Activated naive CD4-positive, alpha-beta T cell treated with anti-CD3 and anti-CD28 coated beads for 36 hours (primary cell): ENCODE measurements around the gene GXYLT1. TPM values are rescaled to one million over a fixed set of nuclear protein-coding genes. Genes with fewer than 3 reads are reported as not detected.

ENCODE experiments used
- CTCF ChIA-PET: fragments of 350-600 bp; sonication (Branson Sonifier 250); formaldehyde crosslinking; loops from one replicate; lab custom pipeline; 2021; ENCODE audit warnings: antibody characterized with exemption; lab: Charles Lee
- DNase-seq: peaks from one replicate; pipeline ENCODE4 v3.0.0-alpha.2; 2020
- H3K27ac Mint-ChIP-seq: one replicate; pipeline ENCODE4 v1.8.0; 2021; ENCODE audit warnings: mild to moderate bottlenecking, mixed read lengths
- H3K27me3 Mint-ChIP-seq: one replicate; pipeline ENCODE4 v1.8.0; 2021; ENCODE audit warnings: low read depth, mixed read lengths
- H3K36me3 Mint-ChIP-seq: one replicate; pipeline ENCODE4 v1.8.0; 2021; ENCODE audit warnings: low read depth, mixed read lengths
- H3K4me1 Mint-ChIP-seq: one replicate; pipeline ENCODE4 v1.8.0; 2021; ENCODE audit warnings: low read depth, mixed read lengths
- H3K4me3 Mint-ChIP-seq: one replicate; pipeline ENCODE4 v1.8.0; 2021; ENCODE audit warnings: mild to moderate bottlenecking, moderate library complexity, mixed read lengths
- H3K9me3 Mint-ChIP-seq: one replicate; pipeline ENCODE4 v1.8.0; 2021; ENCODE audit warnings: mixed read lengths
- intact Hi-C: fragments of 100-400 bp; cut with micrococcal nuclease; formaldehyde crosslinking; loops from one replicate; pipeline ENCODE4 v1.15.1; 2023
- total RNA-seq, 2 experiments: library from RNA; stranded (reverse); gene quantifications; one replicate each; pipeline ENCODE4 v1.2.3, GENCODE V29; 2021

The GXYLT1 gene
- total RNA-seq, 2 experiments from 2014 or later: 4.6 to 5.1 TPM

DNA sequence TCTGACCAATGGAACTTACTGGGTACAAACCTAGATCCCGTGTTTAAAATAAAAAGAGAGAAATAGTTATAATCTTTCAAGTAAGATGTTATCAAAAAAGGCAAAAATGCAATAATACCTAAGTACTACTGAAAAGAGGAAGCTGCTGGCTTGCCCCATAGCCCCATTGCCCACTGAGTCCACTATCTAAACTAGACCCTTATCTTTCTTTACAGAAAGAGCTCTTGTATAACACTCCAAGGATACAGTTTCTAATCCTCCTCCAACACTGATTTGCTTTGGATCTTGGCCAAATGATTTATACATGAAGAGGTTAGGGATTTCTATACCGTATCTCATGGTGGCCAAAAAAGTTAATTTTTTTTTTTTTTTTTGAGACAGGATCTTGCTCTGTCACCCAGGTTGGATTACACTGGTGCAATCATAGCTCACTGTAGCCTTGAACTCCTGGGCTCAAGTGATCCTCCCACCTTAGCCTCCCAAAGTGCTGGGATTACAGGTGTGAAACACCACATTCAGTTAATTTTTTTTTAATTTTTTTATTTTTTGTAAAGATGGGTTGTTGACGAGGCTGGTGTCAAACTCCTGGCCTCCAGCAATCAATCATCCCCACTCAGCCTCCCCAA is 2.6 kb downstream of the GXYLT1 start:
- no peak overlapping the region for H3K4me3 Mint-ChIP-seq
- intact Hi-C loops: no loop called here
- H3K9me3 Mint-ChIP-seq: no peaks in the 10 kb centered on the region
- no peak overlapping the region for H3K27ac Mint-ChIP-seq
- H3K27me3 Mint-ChIP-seq: no peaks in the 10 kb centered on the region
- no peaks in the 10 kb centered on the region for H3K36me3 Mint-ChIP-seq
- H3K4me1 Mint-ChIP-seq: peaks cover 29% of the 10 kb centered on the region
- no peak for DNase-seq
- CTCF ChIA-PET: interaction anchor here (0.5 to 0.6 kb wide), 2 partner anchors 25 to 218 kb away, joined by 4 to 8 read pairs; no protein-coding TSS in a partner anchor

DNA sequence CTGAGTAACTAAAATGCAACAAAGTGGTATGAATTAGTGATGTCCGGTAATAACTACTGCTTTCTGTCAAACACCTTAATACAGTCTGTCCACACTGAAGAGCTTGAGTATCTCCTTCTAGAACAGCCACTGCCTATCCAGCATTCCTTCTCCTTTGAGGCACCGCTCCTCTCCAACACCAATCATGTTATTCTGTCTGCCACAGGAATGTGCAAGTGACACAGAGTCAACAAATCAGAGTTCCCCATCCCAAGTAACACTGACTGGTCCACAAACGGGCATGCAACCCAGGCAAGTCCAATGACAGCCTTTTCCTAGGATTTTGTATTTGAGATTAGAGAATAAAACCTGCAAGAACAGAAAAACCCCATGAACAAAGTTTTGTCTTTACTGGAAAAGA is 3.8 kb downstream of the GXYLT1 start:
- Mint-ChIP-seq H3K9me3 (no peaks in the 10 kb centered on the region), H3K27me3 (no peaks in the 10 kb centered on the region), H3K36me3 (no peaks in the 10 kb centered on the region), H3K4me3 (no peak overlapping the region), H3K27ac (no peak overlapping the region), H3K4me1 (peaks cover 33% of the 10 kb centered on the region)
- no peak for DNase-seq
- CTCF ChIA-PET: interaction anchor here (0.5 to 0.6 kb wide), 2 partner anchors 75 to 170 kb away, joined by 3 read pairs; no protein-coding TSS in a partner anchor
- intact Hi-C loops: no loop called here

DNA sequence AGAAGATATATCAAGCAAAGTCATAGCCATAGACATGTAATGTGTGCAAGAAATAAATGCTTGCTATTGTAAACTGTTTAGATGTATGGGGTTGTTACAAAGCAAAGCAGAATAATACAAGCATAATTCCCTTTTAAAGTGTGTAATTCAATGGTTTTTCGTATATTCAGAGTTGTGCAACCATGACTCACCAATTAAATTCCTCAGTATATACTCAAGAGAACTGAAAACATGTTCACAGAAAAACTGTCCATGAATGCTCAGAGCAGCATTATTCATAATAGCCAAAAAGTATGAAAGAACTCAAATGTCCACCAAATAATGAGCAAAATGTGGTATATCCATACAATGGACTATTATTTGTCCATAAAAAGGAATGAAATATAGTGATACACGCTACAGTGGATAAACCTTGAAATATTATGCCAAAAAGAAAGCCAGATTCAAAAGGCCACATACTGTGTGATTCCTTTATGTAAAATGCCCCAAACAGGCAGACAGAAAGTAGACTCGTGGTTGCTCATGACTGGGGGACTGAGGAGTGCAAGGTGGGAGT is 9.3 kb downstream of the GXYLT1 start:
- Mint-ChIP-seq H3K27me3 (no peaks in the 10 kb centered on the region), H3K27ac (no peak overlapping the region), H3K36me3 (peaks cover 3% of the 10 kb centered on the region), H3K4me3 (no peak overlapping the region), H3K9me3 (no peaks in the 10 kb centered on the region), H3K4me1 (peaks cover 25% of the 10 kb centered on the region)
- DNase-seq: no peak
- intact Hi-C loops: no loop called here
- CTCF ChIA-PET: no interaction called here

DNA sequence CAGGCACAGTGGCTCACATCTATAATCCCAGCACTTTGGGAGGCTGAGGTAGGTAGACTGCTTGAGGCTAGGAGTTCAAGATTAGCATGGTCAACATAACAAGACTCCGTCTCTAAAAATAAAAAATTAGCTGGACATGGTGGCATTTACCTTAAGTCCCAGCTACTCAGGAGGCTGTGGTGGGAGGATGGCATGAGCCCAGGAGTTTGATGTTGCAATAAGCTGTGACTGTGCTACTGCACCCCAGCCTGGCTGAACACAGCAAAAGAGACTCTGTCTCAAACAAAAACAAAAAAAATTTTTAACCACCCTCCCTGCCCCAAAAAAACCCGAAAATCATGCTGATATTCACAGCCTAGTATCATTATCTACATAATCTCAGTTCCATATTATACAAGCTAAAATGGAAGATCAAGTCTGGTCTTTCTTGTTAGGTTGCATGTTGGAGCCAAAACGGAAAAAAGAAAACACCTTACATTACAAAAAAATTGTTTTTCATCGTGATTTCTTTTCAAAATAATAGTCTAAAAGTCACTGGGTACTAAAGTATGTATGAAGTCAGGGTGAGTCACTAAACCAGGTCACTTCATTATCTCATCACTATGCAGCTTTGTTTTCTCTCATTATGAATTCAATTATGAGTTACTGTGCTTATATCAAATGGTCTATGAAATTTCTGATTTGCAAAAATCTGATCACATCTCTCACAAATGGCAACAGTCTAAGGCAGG is 13.8 kb downstream of the GXYLT1 start:
- Mint-ChIP-seq H3K4me1 (peaks cover 45% of the 10 kb centered on the region), H3K9me3 (no peaks in the 10 kb centered on the region), H3K27ac (no peak overlapping the region), H3K27me3 (no peaks in the 10 kb centered on the region), H3K4me3 (no peak overlapping the region), H3K36me3 (peaks cover 3% of the 10 kb centered on the region)
- CTCF ChIA-PET: interaction anchor here (0.6 to 1.4 kb wide), 2 partner anchors 50 to 201 kb away, joined by 3 to 4 read pairs; no protein-coding TSS in a partner anchor
- no peak for DNase-seq
- intact Hi-C loops: loop anchor here (1.0 to 2.0 kb wide), 2 partner anchors 12 to 196 kb away; partner anchors contain the start of genes PPHLN1 and ZCRB1

DNA sequence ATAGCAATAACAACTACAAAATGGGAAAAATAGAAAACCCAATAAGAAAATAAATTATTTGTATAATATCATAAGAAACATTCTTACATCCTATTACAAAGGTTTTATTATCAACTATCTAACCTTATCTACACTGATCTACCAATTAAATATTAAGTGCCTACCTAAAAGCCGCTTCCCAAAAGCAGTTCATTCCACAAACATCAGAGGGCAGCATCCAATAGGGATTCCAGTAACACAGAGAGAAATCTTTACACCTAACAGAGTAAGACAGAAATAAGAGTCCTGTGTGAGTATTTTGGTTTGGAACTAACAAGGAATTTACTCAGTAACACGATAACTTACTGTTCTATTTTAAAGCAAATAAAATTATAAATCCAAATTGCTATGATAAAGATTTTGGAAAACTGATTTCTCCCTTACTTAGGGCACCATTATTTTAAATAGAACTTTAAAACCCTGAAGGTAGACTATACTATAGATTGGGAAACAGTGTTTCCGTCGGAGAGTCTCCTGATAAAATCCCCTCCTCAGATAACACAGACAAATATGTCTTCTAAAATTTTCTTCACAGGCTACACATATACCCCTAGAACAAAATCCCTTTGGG is 15.0 kb downstream of the GXYLT1 start:
- intact Hi-C loops: loop anchor here (1.0 to 5.0 kb wide), 6 partner anchors 14 to 440 kb away; partner anchors contain the start of genes PPHLN1 and ZCRB1
- Mint-ChIP-seq H3K4me1 (peaks cover 41% of the 10 kb centered on the region), H3K27me3 (no peaks in the 10 kb centered on the region), H3K36me3 (peaks cover 3% of the 10 kb centered on the region), H3K9me3 (no peaks in the 10 kb centered on the region), H3K27ac (no peak overlapping the region), H3K4me3 (no peak overlapping the region)
- peak; percentile 42 for DNase-seq
- CTCF ChIA-PET: no interaction called here

DNA sequence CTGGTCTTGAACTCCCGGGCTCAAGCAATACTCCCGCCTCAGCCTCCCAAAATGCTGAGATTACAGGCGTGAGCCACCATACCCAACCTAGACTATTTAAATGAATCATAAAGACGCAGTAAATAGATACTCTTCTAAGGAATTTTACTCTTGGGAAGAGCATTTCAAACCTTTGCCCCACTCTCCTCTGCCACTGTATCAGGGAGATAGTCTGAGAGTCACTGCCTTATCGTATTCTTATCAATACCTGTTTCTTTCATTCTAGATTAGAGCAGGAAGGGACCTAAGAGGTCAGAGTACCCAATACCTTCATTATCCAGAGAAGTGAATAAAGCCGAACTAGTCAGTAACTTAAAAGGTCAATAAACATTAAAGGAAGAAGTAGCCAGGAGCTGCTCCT is 15.8 kb downstream of the GXYLT1 start:
- intact Hi-C loops: loop anchor here (1.0 to 5.0 kb wide), 4 partner anchors 203 to 440 kb away; no protein-coding TSS in a partner anchor
- no peaks in the 10 kb centered on the region for H3K9me3 Mint-ChIP-seq
- CTCF ChIA-PET: interaction anchor here (1.0 to 1.6 kb wide), 3 partner anchors 31 to 243 kb away, joined by 4 to 7 read pairs (median 5); no protein-coding TSS in a partner anchor
- H3K36me3 Mint-ChIP-seq: no peaks in the 10 kb centered on the region
- H3K27ac Mint-ChIP-seq: no peak overlapping the region
- no peaks in the 10 kb centered on the region for H3K27me3 Mint-ChIP-seq
- peaks cover 40% of the 10 kb centered on the region for H3K4me1 Mint-ChIP-seq
- no peak overlapping the region for H3K4me3 Mint-ChIP-seq
- DNase-seq: no peak

DNA sequence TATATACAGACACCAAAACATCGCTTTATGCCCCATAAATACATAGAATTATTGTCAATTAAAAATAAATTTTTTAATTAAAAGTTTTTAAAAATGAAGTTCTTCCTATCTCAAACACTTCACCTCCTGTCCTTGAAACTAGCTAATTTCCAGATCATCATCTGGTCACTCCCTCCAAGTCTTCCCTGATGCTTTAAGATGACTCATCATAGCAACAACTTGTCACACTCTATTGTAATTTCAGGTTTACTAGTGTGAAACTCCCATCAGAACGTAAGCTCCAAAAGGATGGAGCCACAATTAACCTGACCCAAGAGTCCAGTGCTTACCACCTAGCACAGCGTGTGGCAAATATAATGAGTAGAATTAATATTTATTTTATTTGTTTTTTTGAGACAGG is 16.3 kb downstream of the GXYLT1 start:
- no peak overlapping the region for H3K4me3 Mint-ChIP-seq
- no peaks in the 10 kb centered on the region for H3K27me3 Mint-ChIP-seq
- H3K4me1 Mint-ChIP-seq: peaks cover 40% of the 10 kb centered on the region
- CTCF ChIA-PET: interaction anchor here (1.0 to 1.6 kb wide), 3 partner anchors 30 to 244 kb away, joined by 4 to 7 read pairs (median 5); no protein-coding TSS in a partner anchor
- no peak overlapping the region for H3K27ac Mint-ChIP-seq
- no peaks in the 10 kb centered on the region for H3K36me3 Mint-ChIP-seq
- intact Hi-C loops: loop anchor here (5.0 kb wide), 1 partner anchor 354 kb away; no protein-coding TSS in a partner anchor
- no peaks in the 10 kb centered on the region for H3K9me3 Mint-ChIP-seq
- no peak for DNase-seq

DNA sequence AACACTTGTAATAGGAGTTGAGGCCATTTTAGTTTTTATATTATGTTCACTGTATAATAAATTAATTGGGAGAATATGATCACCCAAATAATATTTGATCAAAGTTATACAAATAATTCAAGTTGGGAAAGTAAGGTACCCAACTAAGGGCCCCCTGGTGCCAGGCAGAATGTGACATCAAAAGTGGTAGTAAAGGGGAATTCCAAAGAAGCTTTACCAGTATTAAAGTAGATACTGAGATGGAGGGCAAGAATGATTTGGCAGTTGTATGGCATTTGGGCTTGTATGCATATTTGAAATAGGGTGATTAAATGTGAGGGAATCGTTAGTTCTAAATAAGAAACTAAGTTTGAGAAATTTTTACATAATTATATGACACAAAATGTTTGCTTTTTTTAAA is 17.7 kb downstream of the GXYLT1 start:
- Mint-ChIP-seq H3K9me3 (no peaks in the 10 kb centered on the region), H3K27me3 (no peaks in the 10 kb centered on the region), H3K4me1 (peaks cover 40% of the 10 kb centered on the region), H3K36me3 (no peaks in the 10 kb centered on the region), H3K27ac (no peak overlapping the region), H3K4me3 (no peak overlapping the region)
- CTCF ChIA-PET: interaction anchor here (0.7 to 2.9 kb wide), 2 partner anchors 53 to 245 kb away, joined by 3 to 13 read pairs; no protein-coding TSS in a partner anchor
- DNase-seq: no peak
- intact Hi-C loops: loop anchor here (5.0 kb wide), 1 partner anchor 355 kb away; no protein-coding TSS in a partner anchor

DNA sequence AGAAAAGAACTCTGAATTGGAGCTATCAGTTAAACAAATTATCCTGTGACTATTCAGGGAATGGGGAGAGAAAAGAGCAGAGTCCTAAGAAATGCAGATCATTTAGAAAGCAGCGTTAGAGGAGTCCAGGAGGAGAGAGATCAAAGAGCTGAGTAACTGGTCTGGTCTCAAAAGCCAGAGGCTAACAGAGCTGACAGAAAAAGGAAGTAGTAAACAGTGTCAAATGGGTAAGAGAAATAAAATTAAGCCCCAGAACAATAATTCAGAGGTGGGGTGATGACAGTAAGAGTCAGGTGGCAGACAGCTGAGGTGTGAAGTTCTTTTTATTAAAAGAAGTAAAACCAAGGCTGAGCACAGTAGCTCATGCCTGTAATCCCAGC is 19.3 kb downstream of the GXYLT1 start:
- CTCF ChIA-PET: interaction anchor here (2.9 kb wide), 1 partner anchor 247 kb away, joined by 13 read pairs; no protein-coding TSS in a partner anchor
- DNase-seq: no peak
- H3K36me3 Mint-ChIP-seq: no peaks in the 10 kb centered on the region
- peaks cover 27% of the 10 kb centered on the region for H3K4me1 Mint-ChIP-seq
- intact Hi-C loops: loop anchor here (5.0 kb wide), 1 partner anchor 357 kb away; no protein-coding TSS in a partner anchor
- no peaks in the 10 kb centered on the region for H3K27me3 Mint-ChIP-seq
- H3K4me3 Mint-ChIP-seq: no peak overlapping the region
- H3K27ac Mint-ChIP-seq: no peak overlapping the region
- H3K9me3 Mint-ChIP-seq: no peaks in the 10 kb centered on the region

DNA sequence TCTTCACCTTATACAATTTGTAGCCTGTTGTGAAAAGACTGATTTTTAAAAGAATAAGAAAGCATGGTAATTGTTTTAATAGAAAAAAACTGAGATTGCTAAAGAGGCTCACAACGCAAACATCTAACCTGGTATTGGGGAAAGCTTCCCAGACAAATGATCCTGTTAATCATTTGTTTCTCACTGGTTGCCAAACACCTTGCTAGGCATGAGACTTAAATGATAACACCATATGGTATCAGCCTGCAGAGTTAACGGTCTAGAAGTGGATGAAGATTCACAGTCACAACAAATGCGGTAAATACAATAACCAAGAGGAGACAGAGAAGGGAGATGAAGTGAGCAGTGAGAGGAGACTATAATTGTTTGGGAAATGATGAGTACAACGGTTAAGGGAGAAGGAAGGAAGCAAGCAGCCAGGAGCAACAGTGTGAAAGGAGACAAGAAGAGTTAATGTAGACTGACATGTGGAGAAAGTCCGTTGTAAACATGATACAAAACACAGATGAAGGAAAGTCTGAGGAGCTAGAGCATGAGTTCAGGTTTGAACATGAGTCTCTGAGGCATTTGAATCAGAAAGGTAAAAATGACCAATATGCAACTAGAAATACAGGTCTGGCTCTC is 19.8 kb downstream of the GXYLT1 start:
- Mint-ChIP-seq H3K27me3 (no peaks in the 10 kb centered on the region), H3K4me3 (no peak overlapping the region), H3K27ac (no peak overlapping the region), H3K36me3 (no peaks in the 10 kb centered on the region), H3K4me1 (peaks cover 27% of the 10 kb centered on the region), H3K9me3 (no peaks in the 10 kb centered on the region)
- no peak for DNase-seq
- CTCF ChIA-PET: interaction anchor here (2.9 kb wide), 1 partner anchor 247 kb away, joined by 13 read pairs; no protein-coding TSS in a partner anchor
- intact Hi-C loops: loop anchor here (5.0 kb wide), 1 partner anchor 357 kb away; no protein-coding TSS in a partner anchor

DNA sequence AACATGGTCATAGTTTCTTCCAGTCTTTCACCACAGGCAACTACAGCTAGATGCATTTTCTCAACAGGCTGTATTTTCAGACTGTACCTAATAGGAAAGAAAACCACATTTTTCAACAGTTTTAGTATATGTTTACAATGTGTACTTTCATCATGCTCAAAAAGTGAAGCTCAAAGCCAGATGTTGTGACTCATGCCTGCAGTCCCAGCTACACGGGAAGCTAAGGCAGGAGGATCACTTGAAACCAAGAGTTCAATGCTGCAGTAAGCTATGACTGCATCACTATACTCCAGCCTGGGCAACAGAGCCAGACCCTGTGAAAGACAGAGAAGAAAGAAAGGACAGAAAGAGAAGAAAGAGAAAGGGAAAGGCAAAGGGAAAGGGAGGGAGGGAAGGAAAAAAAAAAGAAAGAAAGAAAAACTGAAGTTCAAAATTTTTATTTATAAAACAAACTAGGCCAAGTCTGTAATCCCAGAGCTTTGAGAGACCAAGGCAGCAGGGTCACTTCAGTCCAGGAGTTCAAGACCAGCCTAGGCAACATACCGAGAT is 25.5 kb downstream of the GXYLT1 start:
- Mint-ChIP-seq H3K27me3 (no peaks in the 10 kb centered on the region), H3K4me1 (peaks cover 8% of the 10 kb centered on the region), H3K36me3 (peaks cover 26% of the 10 kb centered on the region), H3K4me3 (no peak overlapping the region), H3K27ac (no peak overlapping the region), H3K9me3 (peaks cover 4% of the 10 kb centered on the region)
- intact Hi-C loops: no loop called here
- CTCF ChIA-PET: interaction anchor here (0.7 kb wide), 1 partner anchor 1534 kb away, joined by 3 read pairs; no protein-coding TSS in a partner anchor
- peak; percentile 13 for DNase-seq
